Endometrial microvascular endothelial cells (primary cell): ENCODE measurements around the gene LMF1. TPM values are rescaled to one million over a fixed set of nuclear protein-coding genes. Genes with fewer than 3 reads are reported as not detected.
"Not testable (repeated sequence)": the region's sequence is repeated elsewhere in the genome, so short reads cannot be mapped to it uniquely, and the experiment has no call there.

Experiments
- in situ Hi-C: cut with HindIII; loops from 2 replicates; pipeline ENCODE4 v1.10.0; 2017; ENCODE audit warnings: low sequenced_read_pairs, low pct_unique_long_range_greater_than_20kb; ENCODE audit errors: inconsistent ontology term
- total RNA-seq: library from RNA; depleted of rRNA; stranded (reverse); fragments of >200 nt; gene quantifications from one replicate; pipeline ENCODE4 v1.2.3, GENCODE V29; 2015; ENCODE audit errors: inconsistent ontology term

Gene LMF1
- total RNA-seq, 1 donor from 2014 or later, result 6.3 TPM

DNA sequence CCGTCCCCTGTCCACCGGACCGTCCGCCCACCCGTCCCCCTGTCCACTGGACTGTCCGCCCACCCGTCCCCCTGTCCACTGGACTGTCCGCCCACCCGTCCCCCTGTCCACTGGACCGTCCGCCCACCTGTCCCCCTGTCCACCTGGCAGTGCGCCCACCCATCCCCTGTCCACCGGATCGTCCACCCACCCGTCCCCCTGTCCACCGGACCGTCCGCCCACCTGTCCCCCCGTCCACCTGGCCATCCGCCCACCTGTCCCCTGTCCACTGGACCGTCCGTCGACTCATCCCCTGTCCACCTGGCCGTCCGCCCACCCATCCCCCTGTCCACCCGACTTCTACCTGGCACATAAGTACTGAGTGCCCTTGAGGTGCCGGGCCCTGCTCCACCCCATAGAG, 76.6 kb downstream of the LMF1 start:
- in situ Hi-C loops, result no loop called here

DNA sequence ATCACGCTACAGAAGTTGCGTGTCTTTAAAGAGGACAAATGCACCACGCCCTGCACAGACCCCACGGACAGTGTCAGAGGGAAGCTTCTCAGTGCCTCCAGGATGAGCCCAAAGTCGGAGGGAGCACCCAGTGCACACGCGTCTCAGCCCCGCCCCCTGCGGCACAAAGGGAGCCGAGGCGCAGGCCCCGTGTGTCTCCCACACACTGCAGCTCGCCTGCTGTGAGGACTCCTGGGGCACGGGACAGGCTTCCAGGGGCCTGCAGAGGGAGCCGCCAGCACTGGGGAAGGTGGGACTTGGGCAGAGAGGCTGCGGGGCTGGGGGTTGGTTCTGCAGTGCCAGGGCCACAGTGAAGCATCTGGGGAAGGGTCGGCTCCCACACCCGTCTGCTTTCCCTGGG, 77.4 kb downstream of the LMF1 start:
- in situ Hi-C loops, result no loop called here

DNA sequence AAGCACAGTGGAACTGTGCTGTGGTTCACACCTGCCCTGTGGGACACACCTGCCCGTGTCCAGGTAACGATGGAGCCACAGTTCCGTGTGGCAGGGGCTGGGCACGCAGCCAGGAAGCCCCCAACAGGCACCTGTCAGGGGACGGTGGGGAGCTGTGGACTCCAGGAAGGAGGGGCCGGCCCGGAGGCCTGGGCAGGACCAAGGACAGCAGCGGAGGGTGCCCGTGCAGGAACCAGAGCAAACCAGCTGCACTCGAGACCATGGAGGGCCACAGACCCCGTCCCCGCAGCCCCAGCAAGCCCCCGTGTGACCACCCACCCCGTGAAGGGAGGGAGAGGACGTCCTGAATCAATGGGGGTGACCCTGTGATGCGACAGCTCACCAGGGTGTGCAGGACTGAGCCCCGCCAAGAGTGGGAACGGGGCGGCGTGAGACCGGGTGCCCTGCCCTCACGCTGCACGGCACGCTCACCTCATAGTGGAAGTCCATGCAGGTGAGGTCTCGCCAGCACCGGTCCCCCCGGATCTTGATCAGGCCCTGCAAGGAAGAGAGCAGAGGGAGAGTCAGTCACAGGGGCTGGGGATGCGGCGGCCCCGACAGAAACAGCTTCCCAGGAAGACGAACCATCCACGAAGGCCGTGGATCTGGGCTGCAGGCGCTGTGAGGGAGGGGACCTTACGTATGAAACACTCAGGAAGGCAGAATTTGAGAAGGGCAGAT, 78.1 kb downstream of the LMF1 start:
- in situ Hi-C loops, result no loop called here

DNA sequence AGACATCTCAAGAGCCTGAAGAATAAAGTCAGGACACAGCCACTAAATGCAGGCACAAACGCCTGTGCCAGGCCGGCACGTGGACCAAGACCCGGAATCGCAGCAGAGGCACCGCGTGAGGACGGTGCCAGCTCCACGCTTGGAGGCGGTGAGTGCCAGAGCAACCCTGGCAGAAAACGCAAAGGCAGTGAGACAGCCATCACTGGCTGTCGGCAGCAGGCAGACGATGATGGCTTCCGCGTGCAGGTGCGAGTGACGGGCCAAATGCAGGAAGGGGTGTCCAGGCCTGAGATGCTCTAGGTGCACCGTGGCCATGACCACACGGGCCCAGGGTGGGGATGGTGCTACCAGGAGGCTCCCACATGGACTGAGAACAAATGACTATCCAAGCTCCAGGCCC, 78.8 kb downstream of the LMF1 start:
- in situ Hi-C loops, result no loop called here

DNA sequence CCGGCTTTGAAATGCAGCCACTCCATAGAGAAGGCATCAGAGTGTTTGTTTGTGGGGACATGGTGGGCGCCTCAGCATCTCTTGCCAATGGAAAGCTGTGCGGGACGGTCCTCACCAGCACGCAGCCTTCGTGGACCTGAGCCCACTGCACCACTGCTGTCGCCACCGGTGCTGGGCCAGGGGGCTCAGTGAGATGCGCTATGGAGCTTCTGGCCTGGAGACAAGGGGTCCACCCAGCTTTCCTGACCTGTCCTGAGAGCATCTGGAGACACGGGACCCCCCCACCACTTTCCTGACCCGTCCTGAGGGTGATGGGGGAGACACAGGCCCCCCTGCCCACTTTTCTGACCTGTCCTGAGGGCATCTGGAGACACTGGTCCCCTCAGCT, 79.4 kb downstream of the LMF1 start:
- in situ Hi-C loops, result no loop called here

DNA sequence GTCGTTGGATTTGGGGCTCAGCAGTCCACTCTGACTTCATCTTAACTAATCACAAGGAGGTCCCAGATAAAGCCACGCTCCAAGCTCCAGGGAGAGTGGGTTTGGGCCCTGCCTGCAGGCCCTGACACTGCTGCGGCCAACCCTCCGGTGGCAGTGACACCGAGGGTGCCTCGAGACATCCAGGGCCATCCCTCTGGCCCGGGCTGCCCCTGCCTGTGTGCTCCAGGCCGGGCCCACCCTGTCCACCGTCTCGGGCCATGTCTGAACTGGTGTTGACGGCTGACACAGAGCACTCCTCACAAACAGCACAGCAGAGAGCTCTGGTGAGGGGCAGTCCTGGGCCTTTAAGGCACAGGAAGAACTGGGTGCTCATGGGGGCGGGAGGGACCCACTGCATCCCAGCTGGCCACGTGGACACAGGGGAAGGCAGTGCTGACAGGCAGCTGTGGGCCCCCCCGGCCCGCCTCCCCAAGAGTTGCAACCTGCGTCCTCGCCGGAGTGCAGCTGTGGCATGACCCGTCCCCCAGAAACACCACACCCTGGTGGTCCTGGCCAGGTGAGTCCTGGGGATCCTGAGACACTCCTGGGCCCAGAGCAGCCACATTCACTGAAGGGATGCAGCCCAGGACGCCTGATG, 80.0 kb downstream of the LMF1 start:
- in situ Hi-C loops, result no loop called here

DNA sequence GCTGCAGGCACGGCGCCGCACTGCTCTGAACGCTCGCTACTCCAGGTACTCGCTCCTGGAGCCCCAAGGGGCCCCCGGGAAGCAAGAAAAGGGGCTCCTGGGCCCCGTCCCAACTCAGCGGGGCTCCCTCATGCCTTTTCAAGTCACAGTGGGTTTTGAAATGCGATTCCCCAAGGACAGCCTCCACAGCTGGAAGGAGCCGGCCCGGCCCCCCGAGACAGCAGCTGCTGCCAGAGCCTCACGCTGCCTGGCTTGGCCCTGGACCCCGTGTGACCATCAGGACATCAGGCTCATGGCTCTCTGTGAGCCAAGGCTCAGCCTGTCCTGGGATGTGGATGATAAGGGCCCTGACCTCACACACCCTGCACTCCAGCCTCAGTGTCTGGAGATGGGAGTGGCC, 80.6 kb downstream of the LMF1 start:
- in situ Hi-C loops, result no loop called here

DNA sequence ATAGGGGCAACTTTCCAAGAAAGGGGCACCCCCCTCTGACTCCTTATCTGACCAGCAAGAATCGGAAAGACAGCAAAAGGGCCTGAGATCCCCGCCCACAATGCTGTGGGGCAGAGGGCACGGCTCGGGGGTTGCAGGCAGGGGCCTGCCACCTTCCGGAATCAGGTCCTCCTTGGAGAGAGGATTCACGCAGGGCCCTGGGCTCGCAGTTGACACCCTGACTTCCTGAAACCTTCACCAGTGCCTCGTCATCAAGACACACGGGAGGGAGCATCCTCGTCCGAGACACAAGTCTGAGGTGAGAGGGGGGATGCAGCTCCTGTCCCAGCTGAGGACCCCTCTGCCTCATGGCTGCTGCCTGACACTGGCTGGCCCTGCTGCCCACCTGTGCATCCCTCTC, 81.2 kb downstream of the LMF1 start:
- in situ Hi-C loops, result no loop called here

DNA sequence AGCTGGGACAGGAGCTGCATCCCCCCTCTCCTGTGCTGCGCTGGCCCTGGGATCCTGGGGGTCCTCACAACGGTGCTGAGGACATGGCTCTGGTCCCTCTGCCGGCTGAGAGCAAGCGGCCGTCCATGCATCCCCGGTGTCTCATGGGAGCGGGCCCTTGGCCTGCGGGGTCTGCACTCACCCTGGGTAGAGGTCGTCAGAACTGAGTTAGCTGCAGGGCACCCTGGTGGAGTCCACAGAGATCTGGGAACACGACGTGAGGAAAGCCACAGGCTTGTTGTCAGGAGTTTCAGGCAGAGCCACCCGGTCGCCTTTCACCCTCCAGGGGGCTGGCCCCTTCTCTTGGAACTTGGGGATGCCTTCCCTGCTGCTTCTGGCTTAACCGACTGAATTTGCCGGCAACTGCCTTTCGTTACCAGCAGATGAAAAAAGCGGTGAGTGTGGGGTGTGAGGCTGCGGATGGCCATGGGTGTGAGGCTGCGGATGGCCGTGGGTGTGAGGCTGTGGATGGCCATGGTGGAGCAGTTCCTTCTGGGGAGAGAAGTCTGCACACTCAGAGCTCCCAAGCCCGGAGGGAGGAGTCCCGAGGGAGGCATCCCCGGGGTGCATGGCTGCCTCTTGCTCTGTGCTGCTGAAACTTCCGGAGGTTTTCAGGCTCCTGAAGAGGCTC, 81.7 kb downstream of the LMF1 start:
- in situ Hi-C loops, result no loop called here

DNA sequence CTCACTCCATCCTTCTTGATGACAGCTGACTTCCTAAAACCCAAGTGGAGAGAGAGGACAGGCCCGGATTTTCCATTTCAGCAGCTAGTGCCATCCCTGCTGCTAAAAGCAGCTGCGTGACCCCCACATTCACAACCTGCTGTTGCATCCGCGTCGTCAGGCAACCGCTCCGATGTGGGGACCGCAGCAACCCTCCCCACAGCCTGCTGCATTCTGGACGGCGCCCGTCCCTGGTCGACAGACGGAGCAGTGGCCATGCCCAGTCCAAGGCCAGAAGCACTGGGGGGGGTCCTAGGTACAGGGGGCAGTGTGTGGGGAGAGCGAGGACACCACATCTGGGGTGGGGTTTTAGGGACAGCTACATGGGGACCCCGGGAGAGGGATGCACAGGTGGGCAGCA, 82.3 kb downstream of the LMF1 start:
- in situ Hi-C loops, result not testable (repeated sequence)

DNA sequence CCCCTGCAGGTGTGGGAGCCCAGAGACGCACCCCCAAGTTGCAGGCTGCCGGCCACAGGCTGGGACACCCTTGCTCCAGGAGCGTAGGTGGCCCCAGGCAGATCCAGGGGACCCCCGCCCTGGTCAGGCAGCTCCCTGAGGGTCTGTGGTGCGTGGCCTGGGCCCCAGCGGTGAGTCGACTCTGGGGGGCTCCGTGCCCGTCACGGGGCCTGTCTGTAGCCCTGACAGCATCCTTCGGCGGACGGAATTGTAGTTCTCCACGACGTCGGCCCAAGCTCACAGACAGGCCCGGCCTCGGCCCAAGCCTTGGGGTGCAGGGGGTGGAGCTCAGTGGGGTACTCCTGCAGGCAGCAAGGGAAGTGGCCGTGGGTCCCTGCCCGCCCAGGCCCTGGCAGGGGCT, 82.9 kb downstream of the LMF1 start:
- in situ Hi-C loops, result no loop called here

DNA sequence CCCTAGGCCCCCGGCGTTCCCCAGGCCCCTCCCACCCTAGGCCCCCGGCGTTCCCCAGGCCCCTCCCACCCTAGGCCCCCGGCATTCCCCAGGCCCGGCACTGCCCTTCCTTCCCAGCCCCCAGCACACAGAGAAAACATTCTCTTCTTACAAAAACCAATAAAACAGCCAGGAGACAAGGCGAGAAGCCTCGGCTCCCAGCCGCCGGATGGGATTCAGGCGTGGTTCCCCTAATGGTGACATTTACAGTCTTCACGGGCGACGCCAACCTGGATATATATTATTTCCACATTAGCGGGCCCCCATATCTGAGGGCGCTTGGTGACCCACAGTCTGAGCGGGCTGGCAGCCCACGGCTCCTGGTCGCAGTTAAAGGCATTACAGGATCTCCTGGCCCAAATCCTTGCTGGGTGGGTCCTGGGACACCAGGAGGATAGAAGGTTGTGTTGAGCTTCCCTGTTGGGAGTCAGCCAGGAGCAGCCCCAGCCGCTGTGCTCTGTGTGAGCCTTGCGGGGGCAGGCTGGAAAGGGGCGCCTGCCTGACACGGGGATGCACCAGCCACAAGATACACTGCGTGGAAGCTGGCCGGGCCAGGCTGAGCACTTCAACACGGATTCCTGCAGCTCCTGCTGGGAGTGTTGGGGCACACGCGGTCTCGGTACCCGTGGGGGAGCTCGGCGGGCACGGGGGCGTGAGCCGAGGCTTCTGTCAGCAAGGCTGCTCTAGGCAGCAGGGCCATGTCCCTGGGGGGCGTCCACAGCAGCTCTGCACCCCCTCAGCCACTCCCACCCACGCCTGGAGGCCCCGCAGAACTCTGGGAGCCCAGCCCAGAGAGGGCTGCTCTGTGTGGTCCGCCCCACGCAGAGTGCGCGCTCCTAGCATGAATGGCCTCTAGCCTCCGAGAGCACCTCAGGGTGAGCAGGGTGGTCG, 83.7 kb downstream of the LMF1 start:
- in situ Hi-C loops, result no loop called here

DNA sequence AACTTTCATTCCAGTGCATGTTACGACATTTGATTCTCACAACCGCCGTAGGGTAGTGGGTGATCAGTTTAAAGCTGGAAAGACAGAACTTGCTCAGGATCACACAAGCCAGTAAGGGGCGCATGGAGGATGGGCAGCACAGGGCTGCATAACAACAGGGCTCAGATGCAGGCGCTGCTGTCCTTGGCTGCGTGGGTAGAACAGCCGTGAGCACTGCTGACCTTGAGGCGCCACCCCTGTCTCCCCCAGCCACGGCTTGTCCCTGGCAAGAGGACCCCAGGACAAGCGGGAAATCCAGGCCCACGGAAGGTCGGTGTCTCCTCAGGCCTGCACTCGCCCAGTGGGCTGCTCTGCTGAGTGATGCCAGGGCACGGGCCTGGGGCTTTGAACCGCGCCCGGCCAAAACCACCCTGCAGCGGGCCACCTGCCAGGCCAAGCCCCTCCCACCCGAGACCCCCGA, 84.7 kb downstream of the LMF1 start:
- in situ Hi-C loops, result no loop called here

DNA sequence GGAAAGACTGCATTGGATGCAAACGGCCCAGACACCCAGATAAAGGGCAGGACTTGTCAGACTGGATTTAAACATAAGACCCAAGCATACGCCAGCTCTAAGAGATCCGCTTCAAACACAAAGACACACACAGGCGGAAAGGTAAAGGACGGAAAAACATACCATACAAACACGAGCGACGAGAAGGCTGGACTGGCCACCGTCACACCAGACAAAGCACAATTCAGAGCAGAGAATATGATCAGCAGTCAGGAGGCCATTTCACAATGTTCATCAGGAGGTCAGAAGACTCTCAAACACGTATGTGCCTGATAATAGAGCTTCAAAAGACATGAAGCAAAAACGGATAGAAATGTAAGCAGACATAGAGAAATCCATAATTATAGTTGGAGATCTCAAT, 85.4 kb downstream of the LMF1 start:
- in situ Hi-C loops, result no loop called here

DNA sequence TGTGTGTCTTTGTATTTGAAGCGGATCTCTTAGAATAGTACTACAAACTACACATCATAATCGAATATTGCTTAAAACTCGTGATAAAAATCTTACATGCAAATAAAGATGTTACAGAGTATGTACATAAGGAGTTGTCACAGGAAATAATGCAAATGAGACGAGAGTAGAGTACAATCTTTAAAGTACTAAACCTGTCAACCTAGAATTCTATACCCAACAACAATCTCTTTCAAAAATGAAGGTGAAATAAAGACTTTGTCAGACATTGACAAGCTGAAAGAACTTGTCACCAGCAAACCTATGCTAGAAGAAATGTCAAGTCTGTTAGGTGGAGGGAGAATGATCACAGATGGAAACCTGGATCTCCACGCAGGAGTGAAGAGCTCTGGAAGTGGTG, 86.6 kb downstream of the LMF1 start:
- in situ Hi-C loops, result no loop called here

DNA sequence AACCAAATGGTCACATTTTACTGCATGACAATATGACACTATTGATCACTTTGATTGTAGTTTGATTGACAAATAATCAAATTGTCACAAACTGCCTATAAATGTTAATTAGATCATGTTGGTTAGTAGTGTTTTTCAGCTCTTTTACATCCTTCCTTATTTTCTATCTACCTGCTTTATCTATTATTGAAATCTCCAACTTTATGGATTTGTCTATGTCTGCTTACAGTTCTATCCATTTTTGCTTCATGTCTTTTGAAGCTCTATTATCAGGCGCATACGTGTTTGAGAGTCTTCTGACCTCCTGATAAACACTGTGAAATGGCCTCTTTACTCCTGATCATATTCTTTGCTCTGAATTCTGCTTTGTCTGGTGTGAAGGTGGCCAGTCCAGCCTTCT, 87.0 kb downstream of the LMF1 start:
- in situ Hi-C loops, result no loop called here

DNA sequence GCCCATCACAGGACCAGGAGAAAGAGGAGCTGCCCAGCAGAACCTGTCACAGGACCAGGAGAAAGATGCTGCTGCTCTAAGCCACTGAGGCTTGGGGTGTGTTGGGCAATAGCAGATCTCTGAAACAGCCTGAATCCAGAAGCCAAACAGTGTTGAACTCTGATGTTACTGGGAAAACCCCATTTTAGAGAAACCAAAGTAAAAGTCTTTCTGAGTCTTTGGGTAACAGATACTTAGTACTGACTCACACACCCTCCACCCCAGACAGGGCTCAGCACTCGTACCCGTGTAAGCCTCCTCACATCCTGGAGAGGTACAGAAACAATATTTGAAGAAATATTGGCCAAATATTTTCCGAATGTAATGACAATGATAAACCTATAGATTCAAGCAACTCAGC, 87.4 kb downstream of the LMF1 start:
- in situ Hi-C loops, result no loop called here

DNA sequence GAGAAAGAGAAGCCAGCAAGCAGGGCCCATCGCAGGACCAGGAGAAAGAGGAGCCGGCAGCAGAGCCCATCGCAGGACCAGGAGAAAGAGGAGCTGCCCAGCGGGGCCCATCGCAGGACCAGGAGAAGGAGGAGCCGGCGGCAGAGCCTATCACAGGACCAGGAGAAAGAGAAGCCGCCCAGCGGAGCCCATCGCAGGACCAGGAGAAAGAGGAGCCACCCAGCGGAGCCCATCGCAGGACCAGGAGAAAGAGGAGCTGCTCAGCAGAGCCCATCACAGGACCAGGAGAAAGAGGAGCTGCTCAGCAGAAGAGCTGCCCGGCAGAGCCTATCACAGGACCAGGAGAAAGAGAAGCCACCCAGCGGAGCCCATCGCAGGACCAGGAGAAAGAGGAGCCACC, 88.1 kb downstream of the LMF1 start:
- in situ Hi-C loops, result not testable (repeated sequence)

DNA sequence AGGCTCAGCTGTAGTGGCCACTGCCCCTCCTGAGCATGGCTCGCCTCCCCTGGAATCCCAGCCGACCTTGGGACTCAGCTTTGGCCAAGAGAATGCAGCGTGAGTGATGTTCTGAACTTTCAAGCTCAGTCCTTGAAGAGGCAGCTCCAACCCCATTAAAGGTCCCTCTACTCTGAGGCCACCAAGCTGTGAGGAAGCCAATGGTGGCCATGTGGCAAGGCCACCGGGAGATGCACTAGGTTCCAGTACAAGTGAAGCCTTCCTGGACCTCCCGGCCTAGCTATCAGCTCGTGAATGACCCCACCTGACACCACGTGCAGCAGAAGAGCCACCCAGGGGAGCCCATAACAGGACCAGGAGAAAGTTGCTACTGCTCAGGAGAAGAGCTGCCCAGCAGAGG, 88.5 kb downstream of the LMF1 start:
- in situ Hi-C loops, result no loop called here
